Natural killer cell treated with Interleukin-12 subunit alpha and Interleukin-12 subunit beta and Interleukin-15 and Interleukin-18, amount 100 ng/mL, for 72 hours (primary cell): ENCODE measurements around the gene RERE. TPM values are rescaled to one million over a fixed set of nuclear protein-coding genes. Genes with fewer than 3 reads are reported as not detected.

Experiments used
- ATAC-seq, 2 donors: fragments of 150-1000 bp; cut with Tn5 transposase in 1 of 2; sonication (Bioruptor Pico), chemical (Tn5 transposase) in 1 of 2; 2 replicates each; pipeline ENCODE4 v1.10.0; 2021
- DNase-seq: peaks from one replicate; pipeline ENCODE4 v3.0.0; 2022; ENCODE audit warnings: low spot score
- H3K27ac Mint-ChIP-seq, 2 donors: 1 replicate in 1 of 2; 2 replicates in 1 of 2; pipeline ENCODE4 v1.8.0; 2022; ENCODE audit warnings: mixed read lengths in 2 of 2, mild to moderate bottlenecking in 1 of 2, moderate library complexity in 1 of 2
- H3K27me3 Mint-ChIP-seq, 2 donors: 1 replicate in 1 of 2; 2 replicates in 1 of 2; pipeline ENCODE4 v1.8.0; 2022; ENCODE audit warnings: mixed read lengths in 2 of 2
- H3K36me3 Mint-ChIP-seq: one replicate; pipeline ENCODE4 v1.8.0; 2022; ENCODE audit warnings: mixed read lengths
- H3K4me1 Mint-ChIP-seq, 2 donors: 1 replicate in 1 of 2; 2 replicates in 1 of 2; pipeline ENCODE4 v1.8.0; 2022; ENCODE audit warnings: low read depth in 2 of 2, mixed read lengths in 2 of 2, mild to moderate bottlenecking in 1 of 2
- H3K4me3 Mint-ChIP-seq: one replicate; pipeline ENCODE4 v1.8.0; 2022; ENCODE audit warnings: mixed read lengths
- H3K9me3 Mint-ChIP-seq: 2 replicates; pipeline ENCODE4 v1.8.0; 2022; ENCODE audit warnings: mixed read lengths
- total RNA-seq, 2 donors: library from RNA; stranded (reverse); gene quantifications; one replicate each; pipeline ENCODE4 v1.2.3, GENCODE V29; 2022

Gene RERE
- total RNA-seq, 2 donors from 2014 or later = 38.2 to 72.4 TPM

GRCh38 chr1:8340448-8340847 is 477.0 kb downstream of the RERE start:
- no peak overlapping the region for H3K4me3 Mint-ChIP-seq
- H3K9me3 Mint-ChIP-seq = no peaks in the 10 kb centered on the region
- no peak for DNase-seq
- H3K4me1 Mint-ChIP-seq = no peaks in the 10 kb centered on the region
- no peak overlapping the region for H3K27ac Mint-ChIP-seq
- no peaks in the 10 kb centered on the region for H3K36me3 Mint-ChIP-seq
- no peak for ATAC-seq
- no peaks in the 10 kb centered on the region for H3K27me3 Mint-ChIP-seq

- no peaks in the 10 kb centered on the region for H3K36me3 Mint-ChIP-seq
- DNase-seq (no peak), ATAC-seq (no peak)
- no peaks in the 10 kb centered on the region for H3K9me3 Mint-ChIP-seq
- no peaks in the 10 kb centered on the region for H3K4me1 Mint-ChIP-seq
- H3K4me3 Mint-ChIP-seq = no peak overlapping the region
- no peaks in the 10 kb centered on the region for H3K27me3 Mint-ChIP-seq
- no peak overlapping the region for H3K27ac Mint-ChIP-seq
Observed at GRCh38 chr1:8339203-8339600, 478.2 kb downstream of the RERE start.

GRCh38 chr1:8338526-8339202 is 478.8 kb downstream of the RERE start:
- ATAC-seq (no peak), DNase-seq (no peak)
- H3K27ac Mint-ChIP-seq = no peak overlapping the region
- no peaks in the 10 kb centered on the region for H3K4me1 Mint-ChIP-seq
- no peaks in the 10 kb centered on the region for H3K27me3 Mint-ChIP-seq
- H3K36me3 Mint-ChIP-seq = no peaks in the 10 kb centered on the region
- H3K9me3 Mint-ChIP-seq = no peaks in the 10 kb centered on the region
- no peak overlapping the region for H3K4me3 Mint-ChIP-seq

GRCh38 chr1:8337776-8338525 is 479.5 kb downstream of the RERE start:
- H3K27me3 Mint-ChIP-seq = no peaks in the 10 kb centered on the region
- no peaks in the 10 kb centered on the region for H3K36me3 Mint-ChIP-seq
- H3K27ac Mint-ChIP-seq = no peak overlapping the region
- H3K4me3 Mint-ChIP-seq = no peak overlapping the region
- no peaks in the 10 kb centered on the region for H3K9me3 Mint-ChIP-seq
- peak; percentile 5 to 46 for ATAC-seq
- no peak for DNase-seq
- no peaks in the 10 kb centered on the region for H3K4me1 Mint-ChIP-seq

GRCh38 chr1:8335246-8335645 is 482.2 kb downstream of the RERE start:
- Mint-ChIP-seq H3K9me3 (no peaks in the 10 kb centered on the region), H3K27ac (no peak overlapping the region), H3K4me1 (no peaks in the 10 kb centered on the region), H3K36me3 (no peaks in the 10 kb centered on the region), H3K4me3 (no peak overlapping the region), H3K27me3 (no peaks in the 10 kb centered on the region)
- ATAC-seq (no peak), DNase-seq (no peak)

GRCh38 chr1:8334106-8334851 is 483.2 kb downstream of the RERE start:
- no peaks in the 10 kb centered on the region for H3K4me1 Mint-ChIP-seq
- ATAC-seq (no peak), DNase-seq (no peak)
- no peak overlapping the region for H3K4me3 Mint-ChIP-seq
- no peaks in the 10 kb centered on the region for H3K27me3 Mint-ChIP-seq
- H3K36me3 Mint-ChIP-seq = no peaks in the 10 kb centered on the region
- H3K9me3 Mint-ChIP-seq = no peaks in the 10 kb centered on the region
- H3K27ac Mint-ChIP-seq = no peak overlapping the region

- ATAC-seq (no peak), DNase-seq (no peak)
- Mint-ChIP-seq H3K4me3 (no peak overlapping the region), H3K9me3 (no peaks in the 10 kb centered on the region), H3K4me1 (no peaks in the 10 kb centered on the region), H3K27ac (no peak overlapping the region), H3K36me3 (no peaks in the 10 kb centered on the region), H3K27me3 (no peaks in the 10 kb centered on the region)
Observed at GRCh38 chr1:8333246-8333987, 484.0 kb downstream of the RERE start.

GRCh38 chr1:8332806-8333205 is 484.6 kb downstream of the RERE start:
- Mint-ChIP-seq H3K36me3 (no peaks in the 10 kb centered on the region), H3K27me3 (no peaks in the 10 kb centered on the region), H3K4me1 (no peaks in the 10 kb centered on the region), H3K9me3 (no peaks in the 10 kb centered on the region), H3K27ac (no peak overlapping the region), H3K4me3 (no peak overlapping the region)
- DNase-seq (no peak), ATAC-seq (no peak)

GRCh38 chr1:8330271-8331125 is 486.9 kb downstream of the RERE start:
- no peak overlapping the region for H3K4me3 Mint-ChIP-seq
- H3K27me3 Mint-ChIP-seq = no peaks in the 10 kb centered on the region
- no peak overlapping the region for H3K27ac Mint-ChIP-seq
- H3K4me1 Mint-ChIP-seq = no peaks in the 10 kb centered on the region
- no peaks in the 10 kb centered on the region for H3K36me3 Mint-ChIP-seq
- no peaks in the 10 kb centered on the region for H3K9me3 Mint-ChIP-seq
- ATAC-seq (peak in 1 of 2 donors; percentile 26), DNase-seq (no peak)

- Mint-ChIP-seq H3K4me1 (no peaks in the 10 kb centered on the region), H3K9me3 (no peaks in the 10 kb centered on the region), H3K4me3 (no peak overlapping the region), H3K27me3 (no peaks in the 10 kb centered on the region), H3K36me3 (no peaks in the 10 kb centered on the region), H3K27ac (no peak overlapping the region)
- ATAC-seq (peak in 1 of 2 donors; percentile 17), DNase-seq (no peak)
Observed at GRCh38 chr1:8329858-8330257, 487.6 kb downstream of the RERE start.

GRCh38 chr1:8329439-8329838 is 488.0 kb downstream of the RERE start:
- no peaks in the 10 kb centered on the region for H3K4me1 Mint-ChIP-seq
- ATAC-seq (peak; percentile 38 to 46), DNase-seq (no peak)
- H3K36me3 Mint-ChIP-seq = no peaks in the 10 kb centered on the region
- H3K4me3 Mint-ChIP-seq = no peak overlapping the region
- no peak overlapping the region for H3K27ac Mint-ChIP-seq
- no peaks in the 10 kb centered on the region for H3K27me3 Mint-ChIP-seq
- H3K9me3 Mint-ChIP-seq = no peaks in the 10 kb centered on the region

GRCh38 chr1:8328271-8328670 is 489.2 kb downstream of the RERE start:
- DNase-seq = no peak
- H3K27me3 Mint-ChIP-seq = no peaks in the 10 kb centered on the region
- no peaks in the 10 kb centered on the region for H3K9me3 Mint-ChIP-seq
- no peak overlapping the region for H3K4me3 Mint-ChIP-seq
- no peak overlapping the region for H3K27ac Mint-ChIP-seq
- no peaks in the 10 kb centered on the region for H3K4me1 Mint-ChIP-seq
- no peaks in the 10 kb centered on the region for H3K36me3 Mint-ChIP-seq
- ATAC-seq = no peak

GRCh38 chr1:8326265-8326664 is 491.2 kb downstream of the RERE start:
- no peak for ATAC-seq
- Mint-ChIP-seq H3K9me3 (peaks cover 3% of the 10 kb centered on the region), H3K4me1 (no peaks in the 10 kb centered on the region), H3K27me3 (peaks cover 0 to 4% of the 10 kb centered on the region in 2 donors), H3K36me3 (no peaks in the 10 kb centered on the region), H3K4me3 (no peak overlapping the region), H3K27ac (no peak overlapping the region)
- DNase-seq = no peak
